Measurements from ENCODE around the gene RASL11B.

RASL11B gene

GRCh38 chr4:52880994-52881393 lies 18.9 kb downstream of the RASL11B start:
- no peak for TF ChIP-seq CTCF (IDR thresholded peaks at IDR 0.05; ENCODE audit: borderline replicate concordance, insufficient read depth, low read depth, low read length)
- no peak overlapping the region for H3K4me3 ChIP-seq (ENCODE audit: low read depth, low read length)

GRCh38 chr4:52883183-52883621 lies 21.1 kb downstream of the RASL11B start:
- no peak for TF ChIP-seq CTCF (IDR thresholded peaks at IDR 0.05; ENCODE audit: borderline replicate concordance, insufficient read depth, low read depth, low read length)
- H3K4me3 ChIP-seq (ENCODE audit: low read depth, low read length) = no peak overlapping the region

GRCh38 chr4:52883707-52884669 lies 21.9 kb downstream of the RASL11B start:
- no peak overlapping the region for H3K4me3 ChIP-seq (ENCODE audit: low read depth, low read length)
- no peak for TF ChIP-seq CTCF (IDR thresholded peaks at IDR 0.05; ENCODE audit: borderline replicate concordance, insufficient read depth, low read depth, low read length)

- TF ChIP-seq CTCF (IDR thresholded peaks at IDR 0.05; ENCODE audit: borderline replicate concordance, insufficient read depth, low read depth, low read length) = no peak
- no peak overlapping the region for H3K4me3 ChIP-seq (ENCODE audit: low read depth, low read length)
Measured at GRCh38 chr4:52884994-52885393, 22.9 kb downstream of the RASL11B start.

- TF ChIP-seq CTCF (IDR thresholded peaks at IDR 0.05; ENCODE audit: borderline replicate concordance, insufficient read depth, low read depth, low read length) = no peak
- no peak overlapping the region for H3K4me3 ChIP-seq (ENCODE audit: low read depth, low read length)
Measured at GRCh38 chr4:52889354-52889753, 27.2 kb downstream of the RASL11B start.

- no peak overlapping the region for H3K4me3 ChIP-seq (ENCODE audit: low read depth, low read length)
- TF ChIP-seq CTCF (IDR thresholded peaks at IDR 0.05; ENCODE audit: borderline replicate concordance, insufficient read depth, low read depth, low read length) = no peak
Measured at GRCh38 chr4:52889778-52890520, 27.8 kb downstream of the RASL11B start.

Measured in GM12875 (cell line).